ENCODE measurements around the gene TAT. TPM values are rescaled to one million over a fixed set of nuclear protein-coding genes. Genes with fewer than 3 reads are reported as not detected.
A peak's percentile ranks its signal among the peaks of the same experiment; 100 is the strongest.
"Not testable (repeated sequence)": the region's sequence is repeated elsewhere in the genome, so short reads cannot be mapped to it uniquely, and the experiment has no call there.

Gene TAT
- total RNA-seq, result under 1 TPM; 0.10 to 0.22 TPM
- under 1 TPM; 0.10 to 0.26 TPM for polyA plus RNA-seq (ENCODE audit: insufficient read length in 2 of 2)
- long read RNA-seq, donor 1, result 0 reads
- long read RNA-seq, donor 2, result 0 reads
- long read RNA-seq, donor 3, result 0 reads
- long read RNA-seq, donor 4, result 0 reads

- 26% methylated on average over 3 of the region's 3 CpGs for WGBS (ENCODE audit: insufficient coverage)
- Histone ChIP-seq H3K36me3 (ENCODE audit: control insufficient read depth, insufficient read depth, low read length) (no peaks in the 10 kb centered on the region), H3K9me3 (ENCODE audit: control insufficient read depth, insufficient read depth, low read length) (no peaks in the 10 kb centered on the region), H3K27me3 (ENCODE audit: control insufficient read depth, insufficient read depth, low read length) (peaks cover 3% of the 10 kb centered on the region), H3K27ac (ENCODE audit: low read depth, low read length) (no peak within 1 kb of the TSS), H3K4me3 (ENCODE audit: low read depth, low read length) (no peak within 1 kb of the TSS), H3K4me1 (ENCODE audit: control insufficient read depth, insufficient read depth, low read length) (no peaks in the 10 kb centered on the region)
- no peak for DNase-seq (ENCODE audit: low read depth in 4 of 6, low spot score in 6 of 6)
Measured at GRCh38 chr16:71576971-71577370, at the start of gene TAT. Gene TAT, minus strand, starts transcription at chr16:71577092. Its CDS starts 677 bp downstream, at chr16:71576415.

GRCh38 chr16:71626018-71626857 lies 49.3 kb upstream of the TAT start, which contains the start of gene MARVELD3:
Gene MARVELD3, plus strand, starts transcription at chr16:71626184. Its CDS starts 46 bp downstream, at chr16:71626230.
- Histone ChIP-seq H3K9me3 (ENCODE audit: control insufficient read depth, insufficient read depth, low read length) (no peaks in the 10 kb centered on the region), H3K27ac (ENCODE audit: low read depth, low read length) (no peak within 1 kb of the TSS), H3K4me1 (ENCODE audit: control insufficient read depth, insufficient read depth, low read length) (peaks cover 13% of the 10 kb centered on the region), H3K27me3 (ENCODE audit: control insufficient read depth, insufficient read depth, low read length) (peaks cover 37% of the 10 kb centered on the region), H3K36me3 (ENCODE audit: control insufficient read depth, insufficient read depth, low read length) (no peaks in the 10 kb centered on the region), H3K4me3 (ENCODE audit: low read depth, low read length) (peak within 1 kb of the TSS; percentile 37)
- DNase-seq (ENCODE audit: low read depth in 4 of 6, low spot score in 6 of 6), result peak in 1 of 6 donors; percentile 9
- 1% methylated on average over 91 of the region's 98 CpGs for WGBS (ENCODE audit: insufficient coverage)

- peaks cover 39% of the 10 kb centered on the region for H3K27me3 ChIP-seq (ENCODE audit: control insufficient read depth, insufficient read depth, low read length)
- WGBS (ENCODE audit: insufficient coverage), result 83% methylated on average over 7 of the region's 7 CpGs
Measured at GRCh38 chr16:71625113-71625850, 48.4 kb upstream of the TAT start.

DNA sequence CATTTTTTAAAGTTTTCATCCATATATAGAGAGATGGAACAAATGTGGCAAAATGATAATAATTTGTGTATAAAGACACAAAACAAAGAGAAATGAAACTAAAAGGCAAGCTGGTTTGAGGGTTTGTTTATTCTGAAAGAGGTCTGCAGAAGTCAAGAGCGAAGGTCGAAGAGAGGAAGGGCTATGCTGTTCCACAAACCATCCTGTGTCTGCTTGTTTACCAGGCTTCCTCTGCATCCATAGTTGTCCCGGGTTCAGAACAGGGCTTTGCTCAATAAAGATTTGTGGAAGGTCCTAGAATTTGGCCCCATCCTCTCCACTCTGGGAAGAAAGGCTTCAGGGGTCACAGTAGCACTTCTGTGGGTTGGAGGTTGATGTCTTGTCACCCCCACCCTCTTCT lies 46.7 kb upstream of the TAT start:
- Histone ChIP-seq H3K4me3 (ENCODE audit: low read depth, low read length) (no peak overlapping the region), H3K36me3 (ENCODE audit: control insufficient read depth, insufficient read depth, low read length) (no peaks in the 10 kb centered on the region), H3K27me3 (ENCODE audit: control insufficient read depth, insufficient read depth, low read length) (peaks cover 39% of the 10 kb centered on the region), H3K9me3 (ENCODE audit: control insufficient read depth, insufficient read depth, low read length) (no peaks in the 10 kb centered on the region), H3K4me1 (ENCODE audit: control insufficient read depth, insufficient read depth, low read length) (peaks cover 13% of the 10 kb centered on the region), H3K27ac (ENCODE audit: low read depth, low read length) (no peak overlapping the region)
- 63% methylated on average over 2 of the region's 3 CpGs for WGBS (ENCODE audit: insufficient coverage)
- DNase-seq (ENCODE audit: low read depth in 4 of 6, low spot score in 6 of 6), result no peak

More at GRCh38 chr16:71625113-71625850, 48.4 kb upstream of the TAT start:
- Histone ChIP-seq H3K4me1 (ENCODE audit: control insufficient read depth, insufficient read depth, low read length) (peaks cover 13% of the 10 kb centered on the region), H3K27ac (ENCODE audit: low read depth, low read length) (no peak overlapping the region), H3K36me3 (ENCODE audit: control insufficient read depth, insufficient read depth, low read length) (no peaks in the 10 kb centered on the region), H3K9me3 (ENCODE audit: control insufficient read depth, insufficient read depth, low read length) (no peaks in the 10 kb centered on the region), H3K4me3 (ENCODE audit: low read depth, low read length) (no peak overlapping the region)
- DNase-seq (ENCODE audit: low read depth in 4 of 6, low spot score in 6 of 6), result no peak

- H3K27ac ChIP-seq (ENCODE audit: low read depth, low read length), result no peak overlapping the region
- H3K4me3 ChIP-seq (ENCODE audit: low read depth, low read length), result no peak overlapping the region
- DNase-seq (ENCODE audit: low read depth in 4 of 6, low spot score in 6 of 6), result no peak
- H3K36me3 ChIP-seq (ENCODE audit: control insufficient read depth, insufficient read depth, low read length), result no peaks in the 10 kb centered on the region
- H3K4me1 ChIP-seq (ENCODE audit: control insufficient read depth, insufficient read depth, low read length), result peaks cover 13% of the 10 kb centered on the region
- H3K9me3 ChIP-seq (ENCODE audit: control insufficient read depth, insufficient read depth, low read length), result no peaks in the 10 kb centered on the region
- peaks cover 34% of the 10 kb centered on the region for H3K27me3 ChIP-seq (ENCODE audit: control insufficient read depth, insufficient read depth, low read length)
Measured at GRCh38 chr16:71622088-71622487, 45.2 kb upstream of the TAT start.

GRCh38 chr16:71618429-71618828 lies 41.5 kb upstream of the TAT start:
- H3K4me3 ChIP-seq (ENCODE audit: low read depth, low read length), result no peak overlapping the region

DNA sequence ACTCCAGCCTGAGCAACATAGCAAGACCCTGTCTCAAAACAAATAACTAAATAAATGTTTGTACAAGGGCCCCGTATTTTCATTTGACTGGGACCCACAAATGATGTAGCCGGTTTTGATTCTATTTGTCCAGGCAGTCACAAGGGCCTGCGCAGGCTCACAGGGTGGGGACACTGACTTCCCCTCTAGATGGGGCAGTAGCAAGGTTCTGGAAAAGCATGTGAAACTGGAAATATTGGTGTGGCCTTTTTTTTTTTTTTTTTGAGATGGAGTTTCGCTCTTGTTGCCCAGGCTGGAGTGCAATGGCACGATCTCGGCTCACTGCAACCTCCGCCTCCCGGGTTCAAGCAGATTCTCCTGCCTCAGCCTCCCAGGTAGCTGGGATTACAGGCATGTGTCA lies 38.1 kb upstream of the TAT start:
- not testable (repeated sequence) for H3K27ac ChIP-seq (ENCODE audit: low read depth, low read length); H3K9me3 ChIP-seq (ENCODE audit: control insufficient read depth, insufficient read depth, low read length); H3K4me1 ChIP-seq (ENCODE audit: control insufficient read depth, insufficient read depth, low read length); H3K27me3 ChIP-seq (ENCODE audit: control insufficient read depth, insufficient read depth, low read length); DNase-seq (ENCODE audit: low read depth in 4 of 6, low spot score in 6 of 6); H3K4me3 ChIP-seq (ENCODE audit: low read depth, low read length); H3K36me3 ChIP-seq (ENCODE audit: control insufficient read depth, insufficient read depth, low read length)
- 96% methylated on average over 6 of the region's 8 CpGs for WGBS (ENCODE audit: insufficient coverage)

More at GRCh38 chr16:71618429-71618828, 41.5 kb upstream of the TAT start:
- WGBS (ENCODE audit: insufficient coverage), result no CpG with 5 or more reads among the region's 4 CpGs
- Histone ChIP-seq H3K36me3 (ENCODE audit: control insufficient read depth, insufficient read depth, low read length) (no peaks in the 10 kb centered on the region), H3K9me3 (ENCODE audit: control insufficient read depth, insufficient read depth, low read length) (no peaks in the 10 kb centered on the region), H3K27me3 (ENCODE audit: control insufficient read depth, insufficient read depth, low read length) (peaks cover 4% of the 10 kb centered on the region), H3K4me1 (ENCODE audit: control insufficient read depth, insufficient read depth, low read length) (no peaks in the 10 kb centered on the region), H3K27ac (ENCODE audit: low read depth, low read length) (no peak overlapping the region)
- DNase-seq (ENCODE audit: low read depth in 4 of 6, low spot score in 6 of 6), result no peak

DNA sequence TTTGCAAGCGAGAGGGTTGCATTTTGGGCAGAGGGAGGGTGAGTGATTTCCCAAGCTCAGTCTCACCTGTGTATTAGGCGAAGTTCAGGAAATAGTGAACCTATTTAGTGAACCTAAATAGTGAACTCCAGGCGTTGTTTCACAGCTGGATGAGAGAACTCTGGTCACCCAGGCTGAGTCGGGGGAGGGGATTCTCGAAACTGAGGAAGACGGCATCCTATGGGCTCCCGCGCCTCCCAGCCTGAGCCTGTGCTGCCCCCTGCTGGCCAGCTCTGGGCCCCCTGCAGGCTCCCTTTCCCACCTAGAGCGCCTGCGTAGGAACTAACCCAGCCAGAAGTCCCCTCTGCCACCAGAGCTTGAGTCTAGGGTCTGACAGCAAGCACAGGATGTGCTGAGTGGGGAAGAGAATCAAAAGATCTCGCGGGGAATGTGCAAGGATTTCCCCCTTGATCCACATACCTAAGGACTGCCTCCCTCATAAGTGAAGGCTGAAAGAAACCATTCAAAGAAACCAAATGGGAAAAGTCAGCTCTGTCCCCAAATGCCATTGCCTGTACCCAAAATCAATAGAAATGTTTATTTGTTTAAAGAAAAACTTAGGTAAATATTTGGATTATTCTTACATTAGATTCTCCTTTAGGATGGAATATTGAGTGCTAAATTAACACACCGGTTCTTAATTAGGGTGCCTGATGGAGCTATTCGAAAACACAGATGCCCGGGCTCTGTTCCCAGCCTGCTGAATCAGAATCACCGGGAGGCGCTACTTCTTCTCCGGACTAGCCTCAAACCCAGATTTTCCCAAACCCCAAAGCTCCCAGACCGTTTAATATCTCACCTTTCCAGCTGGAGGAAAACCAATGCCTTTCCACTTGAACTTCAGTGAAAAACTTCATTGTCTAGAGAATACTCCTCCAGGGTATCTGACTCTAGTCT lies 34.3 kb upstream of the TAT start:
- Histone ChIP-seq H3K36me3 (ENCODE audit: control insufficient read depth, insufficient read depth, low read length) (no peaks in the 10 kb centered on the region), H3K4me3 (ENCODE audit: low read depth, low read length) (no peak overlapping the region), H3K9me3 (ENCODE audit: control insufficient read depth, insufficient read depth, low read length) (no peaks in the 10 kb centered on the region), H3K27ac (ENCODE audit: low read depth, low read length) (no peak overlapping the region), H3K4me1 (ENCODE audit: control insufficient read depth, insufficient read depth, low read length) (peaks cover 3% of the 10 kb centered on the region), H3K27me3 (ENCODE audit: control insufficient read depth, insufficient read depth, low read length) (peaks cover 2% of the 10 kb centered on the region)
- 21% methylated on average over 15 of the region's 19 CpGs for WGBS (ENCODE audit: insufficient coverage)
- peak; percentile 33 to 84 (median 54) for DNase-seq (ENCODE audit: low read depth in 4 of 6, low spot score in 6 of 6)

- no peak for DNase-seq (ENCODE audit: low read depth in 4 of 6, low spot score in 6 of 6)
- no peaks in the 10 kb centered on the region for H3K9me3 ChIP-seq (ENCODE audit: control insufficient read depth, insufficient read depth, low read length)
- no peak overlapping the region for H3K4me3 ChIP-seq (ENCODE audit: low read depth, low read length)
- H3K27me3 ChIP-seq (ENCODE audit: control insufficient read depth, insufficient read depth, low read length), result peaks cover 2% of the 10 kb centered on the region
- H3K27ac ChIP-seq (ENCODE audit: low read depth, low read length), result no peak overlapping the region
- 100% methylated on average over 1 of the region's 4 CpGs for WGBS (ENCODE audit: insufficient coverage)
- H3K4me1 ChIP-seq (ENCODE audit: control insufficient read depth, insufficient read depth, low read length), result peaks cover 3% of the 10 kb centered on the region
- no peaks in the 10 kb centered on the region for H3K36me3 ChIP-seq (ENCODE audit: control insufficient read depth, insufficient read depth, low read length)
Measured at GRCh38 chr16:71610447-71610846, 33.6 kb upstream of the TAT start.
